Umbilical cord (tissue), 2 donors: ENCODE measurements around the gene KYAT1. TPM values are rescaled to one million over a fixed set of nuclear protein-coding genes. Genes with fewer than 3 reads are reported as not detected.
A peak's percentile ranks its signal among the peaks of the same experiment; 100 is the strongest.
"Not testable (repeated sequence)": the region's sequence is repeated elsewhere in the genome, so short reads cannot be mapped to it uniquely, and the experiment has no call there.

Experiments used
- DNase-seq: peaks from one replicate; pipeline ENCODE4 v3.0.0-alpha.2; 2015; ENCODE audit warnings: low spot score
- total RNA-seq: library from RNA; depleted of rRNA; stranded (reverse); fragments of >200 nt; gene quantifications from one replicate; pipeline ENCODE4 v1.2.3, GENCODE V29; 2014; ENCODE audit warnings: low replicate concordance; ENCODE audit not compliant: insufficient read depth

KYAT1 gene
- total RNA-seq, 1 donor from 2014 or later = 3.9 TPM

DNA sequence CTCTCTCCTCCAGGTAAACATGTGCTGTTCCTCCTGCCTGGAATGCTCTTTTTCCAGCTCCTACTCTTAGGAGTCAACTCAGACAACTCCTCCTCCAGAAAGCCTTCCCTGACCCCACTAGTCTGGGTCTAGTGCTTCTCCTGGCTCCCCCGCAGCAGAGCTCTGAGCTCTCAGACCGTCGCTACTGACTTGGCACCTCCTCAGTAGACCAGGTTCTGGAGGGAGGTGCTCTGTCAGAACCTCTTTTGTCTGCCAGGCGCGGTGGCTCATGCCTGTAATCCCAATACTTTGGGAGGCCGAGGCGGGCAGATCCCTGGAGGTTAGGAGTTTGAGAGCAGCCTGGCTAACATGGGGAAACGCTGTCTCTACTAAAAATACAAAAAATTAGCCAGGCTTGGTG is 3.6 kb upstream of the KYAT1 start:
- DNase-seq = no peak

DNA sequence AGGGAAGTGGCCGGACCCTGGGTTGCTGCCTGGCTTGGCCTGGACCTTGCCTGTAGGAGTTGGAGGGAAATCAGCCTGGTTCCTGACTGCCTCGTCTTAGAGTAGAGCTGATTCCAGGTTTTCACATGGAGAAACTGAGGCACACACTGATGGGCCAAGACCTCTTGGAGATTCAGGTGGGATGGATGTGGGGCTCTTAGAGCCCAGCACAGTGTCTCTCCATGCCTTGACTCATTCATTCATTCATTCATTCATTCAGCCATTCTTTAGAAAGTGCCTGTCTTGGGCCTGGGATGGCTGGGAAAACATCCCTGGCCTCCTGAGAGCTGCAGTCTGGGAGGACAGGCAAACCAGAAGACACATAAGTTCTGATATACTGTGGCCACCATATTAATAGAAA is 2.4 kb upstream of the KYAT1 start:
- no peak for DNase-seq

DNA sequence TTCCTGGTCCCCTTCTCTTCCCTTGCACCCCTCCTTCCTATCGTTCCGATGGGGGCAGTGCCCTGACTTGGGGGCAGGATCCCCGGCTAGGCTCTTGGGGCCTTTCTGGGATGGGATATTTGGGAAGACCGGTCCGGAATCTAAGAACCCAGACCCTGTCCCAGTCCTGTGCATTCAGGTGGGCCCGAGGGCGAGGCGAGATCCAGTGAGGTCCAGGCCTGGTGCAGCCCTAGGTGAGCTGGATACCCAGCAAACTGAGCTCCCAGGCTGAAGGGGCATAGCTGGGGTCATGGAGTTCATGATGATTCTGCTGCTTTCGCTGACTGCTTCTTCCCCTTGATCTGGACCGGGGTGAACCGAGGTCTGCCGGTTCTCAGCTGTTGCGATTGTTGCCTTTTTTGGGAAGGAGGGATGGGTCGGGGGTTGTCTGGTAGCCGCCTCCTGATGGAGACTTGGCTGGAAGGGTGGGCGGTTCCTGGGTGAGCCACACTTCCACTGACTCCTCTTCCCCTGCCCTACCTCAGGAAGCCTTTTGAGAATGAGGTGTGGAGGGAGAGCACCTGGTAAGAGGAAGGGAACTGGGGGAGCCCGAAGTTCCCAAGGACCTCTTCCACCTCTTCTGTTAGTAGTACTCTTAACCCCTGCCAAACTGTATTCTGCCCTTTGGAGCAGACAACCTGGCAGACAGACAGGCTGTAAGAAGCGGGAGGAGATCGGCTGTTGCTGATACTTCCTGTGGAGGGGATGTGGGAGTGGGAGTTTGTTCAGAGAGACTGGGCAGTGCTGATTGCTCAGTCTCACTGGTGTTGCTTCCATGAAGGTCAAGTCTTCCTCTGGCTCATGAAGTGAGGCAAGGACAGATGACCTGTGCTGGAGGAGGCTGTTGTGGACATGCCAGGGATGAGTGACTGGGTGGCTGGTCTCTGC is 1.2 kb upstream of the KYAT1 start:
- DNase-seq = peak; percentile 57

DNA sequence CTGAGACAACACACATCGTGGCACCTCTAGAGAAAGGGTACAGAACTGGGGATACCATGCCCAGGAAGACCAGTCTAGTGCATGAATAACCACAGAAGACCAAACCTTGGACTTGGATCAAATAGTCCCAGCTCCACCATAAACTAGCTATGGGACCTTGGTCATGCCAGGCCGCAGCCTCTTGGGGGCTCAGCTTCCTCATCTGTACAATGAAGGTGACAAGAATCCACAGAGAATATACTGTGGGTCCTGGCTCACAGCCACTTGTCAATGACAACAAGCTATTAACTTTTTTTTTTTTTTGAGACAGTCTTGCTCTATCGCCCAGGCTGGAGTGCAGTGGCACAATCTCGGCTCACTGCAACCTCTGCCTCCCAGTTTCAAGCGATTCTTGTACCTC is 3.9 kb downstream of the KYAT1 start:
- no peak for DNase-seq

DNA sequence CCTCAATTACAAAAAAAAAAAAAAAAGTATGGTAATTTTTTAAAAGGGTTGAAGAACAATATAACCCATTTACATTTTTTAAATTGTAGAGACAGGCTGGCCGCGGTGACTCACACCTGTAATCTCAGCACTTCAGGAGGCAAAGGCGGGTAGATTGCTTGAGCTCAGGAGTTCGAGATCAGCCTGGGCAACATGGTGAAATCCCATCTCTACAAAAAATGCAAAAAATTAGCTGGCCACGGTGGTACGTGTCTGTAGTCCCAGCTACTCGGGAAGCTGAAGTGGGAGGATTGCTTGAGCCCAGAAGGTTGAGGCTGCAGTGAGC is 10.8 kb downstream of the KYAT1 start:
- DNase-seq = not testable (repeated sequence)

DNA sequence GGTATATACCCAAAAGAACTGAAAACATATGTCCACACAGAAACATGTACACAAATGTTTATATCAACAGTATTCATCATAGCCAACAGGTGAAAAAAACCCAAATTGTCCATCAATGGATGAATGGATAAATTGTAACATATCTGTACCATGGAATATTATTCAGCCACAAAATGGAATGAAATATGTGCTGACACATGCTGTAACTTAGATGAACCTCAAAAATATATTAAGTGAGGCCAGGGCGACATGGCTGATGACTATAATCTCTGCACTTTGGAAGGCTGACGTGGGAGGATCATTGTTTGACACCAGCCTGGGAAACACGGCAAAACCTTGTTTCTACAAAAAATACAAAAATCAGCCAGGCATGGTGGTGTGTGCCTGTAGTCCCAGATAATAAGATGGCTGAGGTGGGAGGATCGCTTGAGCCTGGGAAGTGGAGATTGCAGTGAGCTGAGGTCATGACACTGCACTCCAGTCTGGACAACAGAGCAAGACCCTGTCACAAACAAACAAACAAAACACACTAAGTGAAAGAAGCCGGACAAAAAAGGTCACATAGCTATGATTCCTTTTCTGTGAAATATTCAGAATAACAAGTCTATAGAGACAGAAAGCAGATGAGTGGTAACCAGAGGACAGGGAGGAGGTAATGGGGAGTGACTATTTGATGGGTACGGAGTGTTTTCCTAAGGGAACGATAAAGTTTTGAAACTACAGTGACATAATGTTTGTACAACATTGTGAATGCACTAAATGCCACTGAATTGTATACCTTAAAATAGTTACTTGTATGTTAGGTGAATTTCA is 11.4 kb downstream of the KYAT1 start:
- no peak for DNase-seq

DNA sequence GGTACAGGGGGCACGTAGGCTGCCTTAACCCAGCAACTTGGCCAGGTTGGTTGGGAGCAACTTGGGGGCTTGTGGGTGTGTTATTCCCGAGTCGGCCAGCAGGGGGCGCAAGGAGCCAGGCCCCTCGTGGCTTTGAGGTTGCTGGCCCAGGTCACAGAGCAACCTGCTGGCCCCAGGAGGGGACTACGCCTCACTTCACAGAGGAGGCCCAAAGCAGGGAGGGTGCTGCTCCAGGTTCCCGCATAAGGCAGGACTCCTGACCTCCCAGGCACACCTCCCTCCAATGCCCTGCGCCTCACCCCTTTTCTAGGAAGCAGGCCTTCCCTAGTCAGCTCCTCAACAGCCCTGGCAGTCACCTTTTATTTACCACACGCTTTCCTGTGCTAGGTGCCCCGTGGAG is 18.1 kb downstream of the KYAT1 start:
- peak; percentile 33 for DNase-seq

DNA sequence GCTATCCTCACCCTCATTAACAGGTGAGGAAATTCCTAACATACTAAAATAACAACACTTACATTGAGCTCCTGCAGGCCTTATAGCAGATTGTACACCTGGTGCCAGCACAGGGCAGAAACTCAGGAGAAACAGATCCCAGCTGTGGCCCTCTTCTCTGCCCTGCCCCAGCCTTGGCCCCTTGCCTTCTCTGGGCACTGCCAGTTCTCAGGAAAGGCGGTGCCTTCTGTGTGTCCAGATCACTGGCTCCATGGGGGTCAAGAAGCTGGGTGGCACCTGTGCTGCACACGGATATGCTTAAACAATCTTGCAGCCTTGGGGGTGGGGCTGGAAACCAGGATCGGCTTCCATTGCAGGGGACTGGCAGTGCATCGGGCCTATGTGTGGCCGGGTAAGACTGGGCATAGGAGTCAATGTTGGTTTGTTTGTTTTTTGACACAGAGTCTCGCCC is 19.3 kb downstream of the KYAT1 start:
- no peak for DNase-seq

DNA sequence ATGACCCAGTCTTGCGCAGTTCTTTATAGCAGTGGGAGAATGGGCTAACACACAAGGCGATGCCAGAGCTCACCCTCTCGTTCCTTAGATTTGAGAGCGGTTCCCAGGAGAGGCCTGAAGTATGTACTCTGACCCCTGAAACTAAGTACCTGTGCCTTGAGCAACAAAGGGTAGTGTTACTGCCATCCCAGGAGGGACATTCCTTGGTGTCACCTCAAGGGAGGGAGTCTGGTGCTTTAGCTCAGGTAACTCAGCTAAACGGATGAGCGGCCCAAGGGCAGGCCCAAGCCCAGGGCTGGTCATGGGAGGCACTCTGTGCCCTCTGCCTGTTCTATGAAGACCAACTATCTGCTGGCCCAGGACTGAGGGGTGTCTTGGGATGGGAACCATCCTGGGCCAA is 20.2 kb downstream of the KYAT1 start:
- DNase-seq = no peak

DNA sequence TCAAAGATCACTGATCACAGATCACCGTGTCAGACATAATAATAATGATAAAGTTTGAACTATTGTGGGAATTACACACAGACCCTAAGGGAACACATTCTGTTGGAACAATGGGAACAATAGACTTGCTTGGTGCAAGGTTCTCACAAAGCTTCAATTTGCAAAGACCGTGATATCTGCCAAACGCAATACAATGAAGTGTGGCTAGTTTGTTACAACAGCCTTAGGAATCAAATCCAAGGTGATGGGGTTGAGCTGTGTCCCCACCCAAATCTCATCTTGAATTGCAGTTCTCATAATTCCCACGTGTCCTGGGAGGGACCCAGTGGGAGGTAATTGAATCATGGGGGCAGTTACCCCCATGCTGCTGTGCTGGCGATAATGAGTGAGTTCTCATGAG is 20.8 kb downstream of the KYAT1 start:
- no peak for DNase-seq

DNA sequence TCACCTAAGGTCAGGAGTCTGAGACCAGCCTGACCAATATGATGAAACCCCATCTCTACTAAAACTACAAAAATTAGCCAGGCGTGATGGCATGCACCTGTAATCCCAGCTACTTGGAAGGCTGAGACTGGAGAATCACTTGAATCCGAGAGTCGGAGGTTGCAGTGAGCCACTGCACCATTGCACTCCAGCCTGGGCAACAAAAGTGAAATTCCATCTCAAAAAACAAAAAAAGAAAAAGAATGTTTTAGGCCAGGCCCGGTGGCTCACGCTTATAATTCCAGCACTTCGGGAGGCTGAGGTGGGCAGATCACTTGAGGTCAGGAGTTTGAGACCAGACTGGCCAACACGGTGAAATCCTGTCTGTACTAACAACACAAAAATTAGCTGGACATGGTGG is 23.3 kb downstream of the KYAT1 start:
- not testable (repeated sequence) for DNase-seq

DNA sequence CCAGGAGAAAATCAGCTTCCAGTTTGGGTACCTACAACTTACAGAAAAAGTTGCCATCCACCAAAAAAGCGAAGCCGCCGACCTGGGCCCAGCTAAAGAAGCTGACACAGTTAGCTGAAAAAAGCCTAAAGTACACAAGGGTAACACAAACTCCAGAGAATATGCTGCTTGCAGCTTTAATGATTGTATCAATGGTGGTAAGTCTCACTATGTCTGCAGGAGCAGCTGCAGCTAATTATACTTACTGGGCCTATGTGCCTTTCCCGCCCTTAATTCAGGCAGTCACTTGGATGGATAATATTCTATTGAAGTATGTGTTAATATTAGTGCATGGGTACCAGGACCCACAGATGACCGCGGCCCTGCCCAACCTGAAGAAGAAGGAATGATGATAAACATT is 27.3 kb downstream of the KYAT1 start:
- not testable (repeated sequence) for DNase-seq

DNA sequence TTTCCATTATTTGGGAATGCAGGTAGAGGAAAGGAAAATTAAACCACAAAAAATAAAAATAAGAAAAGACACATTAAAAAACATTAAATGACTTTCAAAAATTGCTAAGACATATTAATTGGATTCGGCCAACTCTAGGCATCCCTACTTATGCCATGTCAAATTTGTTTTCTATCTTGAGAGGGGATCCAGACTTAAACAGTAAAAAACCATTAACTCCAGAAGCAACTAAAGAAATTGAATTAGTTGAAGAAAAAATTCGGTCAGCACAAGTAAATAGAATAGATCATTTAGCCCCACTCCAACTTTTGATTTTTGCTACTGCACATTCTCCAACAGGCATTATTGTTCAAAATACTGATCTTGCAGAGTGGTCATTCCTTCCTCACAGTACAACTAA is 29.1 kb downstream of the KYAT1 start:
- not testable (repeated sequence) for DNase-seq

DNA sequence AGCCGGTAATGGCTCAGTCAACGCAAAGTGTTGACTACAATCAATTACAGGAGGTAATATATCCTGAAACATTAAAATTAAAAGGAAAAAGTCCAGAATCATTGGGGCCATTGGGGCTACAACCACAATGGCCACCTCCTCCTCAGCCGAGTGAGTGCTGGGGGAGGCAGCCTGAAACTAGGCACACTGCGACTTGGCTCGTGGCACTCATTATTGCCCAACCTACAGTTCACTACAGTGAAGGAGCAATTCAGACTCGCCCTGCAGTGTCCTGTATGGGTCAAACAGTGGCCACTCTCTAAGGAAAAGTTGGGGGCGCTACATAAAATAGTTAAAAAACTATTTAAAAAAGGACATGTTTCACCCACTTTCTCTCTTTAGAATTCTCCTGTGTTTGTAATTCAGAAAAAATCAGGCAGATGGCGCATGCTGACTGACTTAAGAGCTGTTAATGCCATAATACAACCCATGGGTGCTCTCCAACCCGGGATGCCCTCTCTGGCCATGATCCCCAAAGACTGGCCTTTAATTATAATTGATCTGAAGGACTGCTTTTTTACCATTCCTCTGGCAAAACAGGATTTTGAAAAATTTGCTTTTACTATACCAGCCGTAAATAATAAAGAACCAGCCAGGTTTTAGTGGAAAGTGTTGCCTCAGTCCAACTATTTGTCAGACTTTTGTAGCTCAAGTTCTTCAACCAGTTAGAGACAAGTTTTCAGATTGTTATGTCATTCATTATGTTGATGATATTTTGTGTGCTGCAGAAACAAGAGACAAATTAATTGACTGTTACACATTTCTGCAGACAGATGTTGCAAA is 29.8 kb downstream of the KYAT1 start:
- DNase-seq = peak; percentile 24

DNA sequence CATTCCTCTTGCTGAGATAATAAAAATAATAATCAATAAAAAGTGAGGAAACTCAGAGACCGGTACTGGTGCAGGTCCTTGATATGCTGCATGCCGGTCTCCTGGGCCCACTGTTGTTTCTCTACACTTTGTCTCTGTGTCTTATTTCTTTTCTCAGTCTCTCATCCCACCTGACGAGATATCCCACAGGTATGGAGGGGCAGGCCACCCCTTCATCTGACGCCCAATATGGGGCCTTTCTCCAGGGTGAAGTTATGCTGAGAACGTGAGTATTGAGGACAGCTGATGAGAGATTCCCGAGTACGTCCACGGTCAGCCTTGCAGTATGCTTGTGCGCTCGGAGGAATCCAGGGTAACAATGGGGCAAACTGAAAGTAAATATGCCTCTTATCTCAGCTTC is 30.7 kb downstream of the KYAT1 start:
- not testable (repeated sequence) for DNase-seq

DNA sequence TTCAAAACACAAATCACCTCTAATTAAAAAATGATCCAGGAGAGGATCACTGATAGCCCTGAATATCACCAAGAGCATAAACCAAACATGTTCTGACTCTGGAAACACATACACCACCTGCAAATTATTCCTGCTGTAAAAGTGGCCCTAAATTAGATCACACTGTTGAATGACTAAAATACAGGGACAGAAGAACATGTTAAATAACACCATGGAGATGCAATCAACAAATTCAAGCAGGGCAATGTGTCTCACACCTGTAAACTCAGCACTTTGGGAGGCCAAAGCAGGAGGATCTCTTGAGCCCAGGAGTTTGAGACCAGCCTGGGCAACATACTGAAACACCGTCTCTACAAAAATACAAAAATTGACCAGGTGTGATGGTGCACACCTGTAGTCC is 33.9 kb downstream of the KYAT1 start:
- DNase-seq = no peak

DNA sequence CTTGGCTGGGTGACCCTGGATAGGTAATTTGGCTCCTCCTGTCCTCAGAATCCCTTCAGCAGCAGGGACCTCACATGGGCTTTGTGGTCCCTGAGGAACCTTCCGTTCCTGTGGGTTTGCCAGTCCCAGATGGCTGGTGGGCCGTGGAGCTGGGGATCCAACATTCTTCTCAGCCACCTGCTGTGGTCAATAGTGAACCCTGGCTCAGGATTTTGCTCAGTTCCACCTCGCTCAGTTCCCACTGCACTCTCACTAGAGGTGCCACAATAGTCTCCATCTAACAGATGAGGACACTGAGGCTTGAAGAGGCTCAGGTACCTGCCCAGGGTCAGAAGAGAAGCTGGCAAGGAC is 35.1 kb downstream of the KYAT1 start:
- no peak for DNase-seq

DNA sequence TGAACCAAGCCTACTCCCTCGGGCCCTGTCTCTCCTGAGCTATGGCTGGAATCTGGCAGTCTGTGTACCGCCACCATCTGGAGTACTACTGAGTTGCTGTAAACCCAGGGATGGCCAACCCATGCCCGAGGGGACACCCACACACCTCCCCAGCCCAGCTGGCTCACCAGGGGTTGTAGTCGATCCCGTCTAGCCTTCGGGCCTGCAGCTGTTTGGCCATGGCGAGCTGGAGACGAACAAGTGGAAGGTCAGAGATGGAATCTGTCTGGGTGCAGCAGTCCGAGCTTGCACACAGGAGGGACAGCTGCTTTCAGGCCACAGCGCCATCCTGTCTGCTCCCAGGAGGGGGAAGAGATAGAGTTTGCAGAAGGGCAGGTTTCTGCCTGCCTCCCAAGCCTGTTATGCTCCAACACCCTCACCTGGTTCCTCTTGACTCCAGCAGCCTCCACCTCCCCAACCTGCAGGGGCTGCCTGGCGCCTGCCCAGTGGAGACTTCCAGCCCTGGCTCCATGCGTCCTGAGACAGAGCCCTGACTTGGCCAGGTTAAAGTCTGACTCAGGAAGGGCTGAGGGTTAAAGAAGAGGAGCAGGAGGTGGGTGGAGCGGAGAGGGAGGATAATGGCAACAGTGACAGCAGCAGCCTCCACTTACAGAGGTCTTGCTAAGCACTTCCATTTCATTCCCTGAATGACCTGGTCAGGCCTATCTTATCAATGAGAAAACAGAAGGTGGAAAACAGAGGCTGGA is 36.4 kb downstream of the KYAT1 start:
- DNase-seq = peak; percentile 53

DNA sequence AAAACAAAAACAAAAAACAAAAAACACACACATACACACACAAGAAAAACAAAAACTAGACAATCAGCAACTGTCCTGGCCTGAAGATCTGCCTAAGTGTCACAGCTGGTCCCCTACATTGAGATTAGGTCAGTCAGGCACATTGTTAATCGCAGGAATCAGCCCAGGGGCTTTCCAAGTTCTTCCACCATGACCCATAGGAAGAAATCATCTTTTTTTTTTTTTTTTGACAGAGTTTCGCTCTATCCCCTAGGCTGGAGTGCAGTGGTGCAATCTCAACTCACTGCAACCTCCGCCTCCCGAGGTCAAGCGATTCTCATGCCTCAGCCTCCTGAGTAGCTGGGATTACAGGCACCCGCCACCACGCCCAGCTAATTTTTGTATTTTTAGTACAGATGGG is 38.6 kb downstream of the KYAT1 start:
- DNase-seq = not testable (repeated sequence)

DNA sequence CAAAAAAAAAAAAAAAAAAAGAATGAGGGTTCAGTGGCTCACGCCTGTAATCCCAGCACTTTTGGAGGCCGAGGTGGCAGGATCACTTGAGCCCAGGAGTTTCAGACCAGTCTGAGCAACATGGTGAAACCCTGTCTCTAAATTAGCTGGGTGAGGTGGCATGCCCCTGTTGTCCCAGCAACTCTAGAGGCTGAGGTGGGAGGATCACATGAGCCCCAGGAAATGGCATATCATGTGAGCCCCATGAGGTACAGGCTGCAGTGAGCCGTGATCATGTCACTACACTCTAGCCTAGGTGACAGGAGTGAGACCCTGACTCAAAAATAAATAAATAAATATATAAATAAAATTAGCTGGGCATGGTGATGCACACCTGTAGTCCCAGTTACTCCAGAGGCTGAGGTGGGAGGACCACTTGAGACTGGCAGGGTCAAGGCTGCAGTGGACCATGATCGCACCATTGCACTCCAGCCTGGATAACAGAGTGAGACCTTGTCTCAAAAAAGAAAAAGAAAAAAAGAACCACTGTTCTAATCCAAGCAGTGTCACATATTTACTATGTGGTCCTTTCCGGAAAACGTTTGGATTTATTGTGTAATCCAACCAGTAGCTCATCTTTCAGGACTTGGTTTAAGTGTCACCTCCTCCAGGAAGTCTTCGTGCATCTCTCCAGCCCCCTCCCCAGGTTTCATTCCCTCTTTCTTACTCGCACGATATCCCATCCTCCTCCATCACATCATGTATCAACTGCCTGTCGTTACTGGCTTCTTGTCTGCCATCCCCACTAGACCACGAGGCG is 39.9 kb downstream of the KYAT1 start:
- DNase-seq = no peak
